K562 (cell line): ENCODE measurements around the gene FXYD3. TPM values are rescaled to one million over a fixed set of nuclear protein-coding genes. Genes with fewer than 3 reads are reported as not detected.
A peak's percentile ranks its signal among the peaks of the same experiment; 100 is the strongest.

Experiments
- BHLHE40 ChIP-seq: IDR thresholded peaks from 2 replicates; pipeline ENCODE4 v1.6.1; 2011; ENCODE audit warnings: low read length, improper control_type of control experiment
- EP400 ChIP-seq: fragments of 450-650 bp; IDR thresholded peaks from 2 replicates; pipeline ENCODE4 v1.6.1; 2017; ENCODE audit warnings: antibody characterized with exemption, mild to moderate bottlenecking, moderate library complexity
- GTF2F1 ChIP-seq: IDR thresholded peaks from 2 replicates; pipeline ENCODE4 v1.6.1; 2011; ENCODE audit warnings: low read depth, low read length, improper control_type of control experiment
- HNRNPK ChIP-seq: fragments of 200-400 bp; formaldehyde crosslinking; IDR thresholded peaks from one replicate; pipeline ENCODE4 v1.6.1; 2018; ENCODE audit warnings: mild to moderate bottlenecking, low read depth, low read length; ENCODE audit not compliant: poor library complexity, severe bottlenecking
- KAT7 ChIP-seq: sonication (generic); formaldehyde crosslinking; IDR thresholded peaks from 2 replicates; pipeline ENCODE4 v1.8.0; 2022; ENCODE audit warnings: missing genetic modification reagents, mild to moderate bottlenecking, borderline replicate concordance
- L3MBTL2 ChIP-seq: fragments of 450-650 bp; IDR thresholded peaks from 2 replicates; pipeline ENCODE4 v1.6.1; 2016; ENCODE audit warnings: mild to moderate bottlenecking, moderate library complexity
- NCOA1 ChIP-seq: fragments of 450-650 bp; IDR thresholded peaks from 2 replicates; pipeline ENCODE4 v1.6.1; 2016; ENCODE audit warnings: low read depth
- POLR2G ChIP-seq: fragments of 200-400 bp; formaldehyde crosslinking; IDR thresholded peaks from 2 replicates; pipeline ENCODE4 v1.6.1; 2017; ENCODE audit warnings: low read depth, mild to moderate bottlenecking, antibody characterized with exemption, low read length, moderate library complexity
- SOX6 ChIP-seq: fragments of 450-650 bp; IDR thresholded peaks from 2 replicates; pipeline ENCODE4 v1.6.1; 2014; ENCODE audit warnings: mild to moderate bottlenecking
- ZNF717 ChIP-seq: fragments of 250-450 bp; sonication (Bioruptor Pico); IDR thresholded peaks from 2 replicates; pipeline ENCODE4 v1.5.0; 2021
- polyA plus RNA-seq, 8 experiments: library from polyadenylated mRNA; depleted of rRNA in 4 of 8; stranded (reverse) in 5 of 8; unstranded in 3 of 8; fragments of >200 nt; fragmentation: Nextera tagmentation in 2 of 8; fragmentation: Illumina TruSeq in 1 of 8; extraction: Ambion mirVana in 2 of 8; extraction: Trizol in 1 of 8; gene quantifications; 2 replicates each; pipeline versions ENCODE4 v1.2.1 to v1.2.3, GENCODE V29; 2011 to 2014; ENCODE audit warnings: inconsistent platforms in 1 of 8, missing spikeins in 1 of 8
- total RNA-seq, 7 experiments: library from RNA; depleted of rRNA in 6 of 7; stranded (reverse); fragments of >200 nt in 6 of 7; fragmentation: Illumina TruSeq in 2 of 7; extraction: Trizol in 2 of 7; gene quantifications; 2 replicates each; pipeline versions ENCODE4 v1.2.1 to v1.2.3, GENCODE V29; 2011 to 2021; ENCODE audit warnings: low replicate concordance in 1 of 7
- TF ChIP-seq, protein P1 (sequence below): fragments of 250-450 bp; sonication (Bioruptor Pico); IDR thresholded peaks from 2 replicates; pipeline ENCODE4 v1.4.0; 2020; ENCODE audit warnings: mild to moderate bottlenecking, moderate library complexity
- TF ChIP-seq, protein P2 (sequence below): fragments of 450-650 bp; formaldehyde crosslinking; IDR thresholded peaks from 2 replicates; pipeline ENCODE4 v1.4.0; 2022; ENCODE audit warnings: mild to moderate bottlenecking, moderate library complexity
- TF ChIP-seq, protein P3 (sequence below), 2 experiments: IDR thresholded peaks; 2 replicates each; pipeline ENCODE4 v1.6.1; 2011; ENCODE audit warnings: borderline replicate concordance in 1 of 2, control low read depth in 1 of 2, low read depth in 1 of 2, low read length in 1 of 2, mild to moderate bottlenecking in 1 of 2, mixed read lengths in 1 of 2, moderate library complexity in 1 of 2; ENCODE audit not compliant: insufficient read depth in 1 of 2, insufficient read length in 1 of 2, poor library complexity in 1 of 2, severe bottlenecking in 1 of 2; ENCODE audit errors: extremely low read depth in 1 of 2
- TF ChIP-seq, protein P4 (sequence below): fragments of 450-650 bp; formaldehyde crosslinking; IDR thresholded peaks from 2 replicates; pipeline ENCODE4 v1.4.0; 2022; ENCODE audit warnings: missing genetic modification characterization
- TF ChIP-seq, protein P5 (sequence below): fragments of 250-450 bp; sonication (Bioruptor Pico); IDR thresholded peaks from 2 replicates; pipeline ENCODE4 v1.4.0; 2020; ENCODE audit warnings: mild to moderate bottlenecking
- TF ChIP-seq, protein P6 (sequence below): fragments of 450-650 bp; IDR thresholded peaks from 2 replicates; pipeline ENCODE4 v1.6.1; 2014; ENCODE audit warnings: low read depth, mild to moderate bottlenecking, moderate library complexity, borderline replicate concordance

FXYD3 gene
- total and polyA plus RNA-seq, 9 of the 15 experiments (the other 6 are each of a cell fraction or from before 2014, with no cell fraction given) = 0.24 TPM; not detected in 8

DNA sequence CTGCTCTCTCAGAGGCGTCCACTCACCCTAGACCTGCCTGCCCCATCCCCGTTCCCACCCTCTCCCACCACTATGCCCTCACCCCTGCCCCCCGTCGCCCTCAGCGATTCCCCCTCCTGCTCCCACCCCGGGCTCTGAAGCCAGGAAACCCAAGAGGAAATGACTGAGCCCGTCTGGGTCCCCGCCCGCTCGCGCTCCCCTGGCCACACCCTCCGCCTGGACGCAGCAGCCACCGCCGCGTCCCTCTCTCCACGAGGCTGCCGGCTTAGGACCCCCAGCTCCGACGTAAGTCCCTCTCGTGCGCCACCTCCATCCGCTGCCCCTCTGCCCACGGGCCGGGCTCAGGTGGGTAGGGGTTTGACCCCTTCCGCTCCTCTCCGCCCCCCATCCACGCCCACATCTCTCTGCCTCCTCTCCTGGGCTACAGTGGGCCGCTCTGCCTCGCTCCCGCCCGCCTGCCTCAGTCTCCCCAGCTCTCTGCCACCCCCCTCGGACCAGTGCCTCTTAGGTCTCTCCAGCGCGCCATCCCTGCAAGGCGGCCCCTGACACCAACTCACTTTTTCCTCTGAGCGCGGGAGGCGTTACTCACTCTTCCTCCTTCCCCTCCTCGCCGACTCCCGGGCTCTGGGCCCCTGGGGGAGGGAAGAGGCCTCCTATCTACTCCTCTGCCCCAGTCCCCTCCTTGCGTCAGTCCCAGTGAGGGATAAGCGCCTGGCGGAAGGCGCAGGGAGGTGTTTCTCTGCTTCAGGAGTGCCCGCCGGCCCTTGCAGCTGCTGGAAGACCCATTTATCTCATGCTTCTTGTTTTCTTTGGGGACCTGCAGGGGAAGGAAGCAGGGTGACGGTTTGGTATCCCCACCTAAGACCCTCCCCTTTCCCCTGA, 39.1 kb downstream of the FXYD3 start, which contains the start of gene FXYD5 (continued):
- TF ChIP-seq, protein P1, sequence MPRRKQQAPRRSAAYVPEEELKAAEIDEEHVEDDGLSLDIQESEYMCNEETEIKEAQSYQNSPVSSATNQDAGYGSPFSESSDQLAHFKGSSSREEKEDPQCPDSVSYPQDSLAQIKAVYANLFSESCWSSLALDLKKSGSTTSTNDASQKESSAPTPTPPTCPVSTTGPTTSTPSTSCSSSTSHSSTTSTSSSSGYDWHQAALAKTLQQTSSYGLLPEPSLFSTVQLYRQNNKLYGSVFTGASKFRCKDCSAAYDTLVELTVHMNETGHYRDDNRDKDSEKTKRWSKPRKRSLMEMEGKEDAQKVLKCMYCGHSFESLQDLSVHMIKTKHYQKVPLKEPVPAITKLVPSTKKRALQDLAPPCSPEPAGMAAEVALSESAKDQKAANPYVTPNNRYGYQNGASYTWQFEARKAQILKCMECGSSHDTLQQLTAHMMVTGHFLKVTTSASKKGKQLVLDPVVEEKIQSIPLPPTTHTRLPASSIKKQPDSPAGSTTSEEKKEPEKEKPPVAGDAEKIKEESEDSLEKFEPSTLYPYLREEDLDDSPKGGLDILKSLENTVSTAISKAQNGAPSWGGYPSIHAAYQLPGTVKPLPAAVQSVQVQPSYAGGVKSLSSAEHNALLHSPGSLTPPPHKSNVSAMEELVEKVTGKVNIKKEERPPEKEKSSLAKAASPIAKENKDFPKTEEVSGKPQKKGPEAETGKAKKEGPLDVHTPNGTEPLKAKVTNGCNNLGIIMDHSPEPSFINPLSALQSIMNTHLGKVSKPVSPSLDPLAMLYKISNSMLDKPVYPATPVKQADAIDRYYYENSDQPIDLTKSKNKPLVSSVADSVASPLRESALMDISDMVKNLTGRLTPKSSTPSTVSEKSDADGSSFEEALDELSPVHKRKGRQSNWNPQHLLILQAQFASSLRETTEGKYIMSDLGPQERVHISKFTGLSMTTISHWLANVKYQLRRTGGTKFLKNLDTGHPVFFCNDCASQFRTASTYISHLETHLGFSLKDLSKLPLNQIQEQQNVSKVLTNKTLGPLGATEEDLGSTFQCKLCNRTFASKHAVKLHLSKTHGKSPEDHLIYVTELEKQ (CRISPR knock-in tag) = no peak
- peak; percentile 89 for TF ChIP-seq POLR2G
- no peak; the same call in 1 of the 2 replicates for TF ChIP-seq GTF2F1
- TF ChIP-seq, protein P2, sequence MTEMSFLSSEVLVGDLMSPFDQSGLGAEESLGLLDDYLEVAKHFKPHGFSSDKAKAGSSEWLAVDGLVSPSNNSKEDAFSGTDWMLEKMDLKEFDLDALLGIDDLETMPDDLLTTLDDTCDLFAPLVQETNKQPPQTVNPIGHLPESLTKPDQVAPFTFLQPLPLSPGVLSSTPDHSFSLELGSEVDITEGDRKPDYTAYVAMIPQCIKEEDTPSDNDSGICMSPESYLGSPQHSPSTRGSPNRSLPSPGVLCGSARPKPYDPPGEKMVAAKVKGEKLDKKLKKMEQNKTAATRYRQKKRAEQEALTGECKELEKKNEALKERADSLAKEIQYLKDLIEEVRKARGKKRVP (CRISPR knock-in tag) = peak; percentile 67; the same call in 1 of the 2 replicates
- TF ChIP-seq, protein P3, sequence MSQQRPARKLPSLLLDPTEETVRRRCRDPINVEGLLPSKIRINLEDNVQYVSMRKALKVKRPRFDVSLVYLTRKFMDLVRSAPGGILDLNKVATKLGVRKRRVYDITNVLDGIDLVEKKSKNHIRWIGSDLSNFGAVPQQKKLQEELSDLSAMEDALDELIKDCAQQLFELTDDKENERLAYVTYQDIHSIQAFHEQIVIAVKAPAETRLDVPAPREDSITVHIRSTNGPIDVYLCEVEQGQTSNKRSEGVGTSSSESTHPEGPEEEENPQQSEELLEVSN (IDR thresholded peaks at IDR 0.05; ENCODE audit: borderline replicate concordance in 1 of 2, extremely low read depth in 1 of 2, insufficient read depth in 1 of 2, insufficient read length in 1 of 2, low read depth in 1 of 2, low read length in 1 of 2, poor library complexity in 1 of 2, severe bottlenecking in 1 of 2) = peak; percentile 46 to 80
- peak; percentile 95 for TF ChIP-seq EP400
- TF ChIP-seq, protein P4, sequence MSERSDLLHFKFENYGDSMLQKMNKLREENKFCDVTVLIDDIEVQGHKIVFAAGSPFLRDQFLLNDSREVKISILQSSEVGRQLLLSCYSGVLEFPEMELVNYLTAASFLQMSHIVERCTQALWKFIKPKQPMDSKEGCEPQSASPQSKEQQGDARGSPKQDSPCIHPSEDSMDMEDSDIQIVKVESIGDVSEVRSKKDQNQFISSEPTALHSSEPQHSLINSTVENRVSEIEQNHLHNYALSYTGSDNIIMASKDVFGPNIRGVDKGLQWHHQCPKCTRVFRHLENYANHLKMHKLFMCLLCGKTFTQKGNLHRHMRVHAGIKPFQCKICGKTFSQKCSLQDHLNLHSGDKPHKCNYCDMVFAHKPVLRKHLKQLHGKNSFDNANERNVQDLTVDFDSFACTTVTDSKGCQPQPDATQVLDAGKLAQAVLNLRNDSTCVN (CRISPR knock-in tag) = peak; percentile 73; the same call in 1 of the 2 replicates
- peak; percentile 57; the same call in 1 of the 2 replicates for TF ChIP-seq SOX6
- TF ChIP-seq NCOA1 = no peak
- TF ChIP-seq, protein P5, sequence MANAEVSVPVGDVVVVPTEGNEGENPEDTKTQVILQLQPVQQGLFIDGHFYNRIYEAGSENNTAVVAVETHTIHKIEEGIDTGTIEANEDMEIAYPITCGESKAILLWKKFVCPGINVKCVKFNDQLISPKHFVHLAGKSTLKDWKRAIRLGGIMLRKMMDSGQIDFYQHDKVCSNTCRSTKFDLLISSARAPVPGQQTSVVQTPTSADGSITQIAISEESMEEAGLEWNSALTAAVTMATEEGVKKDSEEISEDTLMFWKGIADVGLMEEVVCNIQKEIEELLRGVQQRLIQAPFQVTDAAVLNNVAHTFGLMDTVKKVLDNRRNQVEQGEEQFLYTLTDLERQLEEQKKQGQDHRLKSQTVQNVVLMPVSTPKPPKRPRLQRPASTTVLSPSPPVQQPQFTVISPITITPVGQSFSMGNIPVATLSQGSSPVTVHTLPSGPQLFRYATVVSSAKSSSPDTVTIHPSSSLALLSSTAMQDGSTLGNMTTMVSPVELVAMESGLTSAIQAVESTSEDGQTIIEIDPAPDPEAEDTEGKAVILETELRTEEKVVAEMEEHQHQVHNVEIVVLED (CRISPR knock-in tag) = no peak
- no peak for TF ChIP-seq KAT7 (CRISPR knock-in tag)
- no peak for TF ChIP-seq ZNF717 (CRISPR knock-in tag)
- no peak for TF ChIP-seq HNRNPK
- TF ChIP-seq BHLHE40 = no peak
- TF ChIP-seq, protein P6, sequence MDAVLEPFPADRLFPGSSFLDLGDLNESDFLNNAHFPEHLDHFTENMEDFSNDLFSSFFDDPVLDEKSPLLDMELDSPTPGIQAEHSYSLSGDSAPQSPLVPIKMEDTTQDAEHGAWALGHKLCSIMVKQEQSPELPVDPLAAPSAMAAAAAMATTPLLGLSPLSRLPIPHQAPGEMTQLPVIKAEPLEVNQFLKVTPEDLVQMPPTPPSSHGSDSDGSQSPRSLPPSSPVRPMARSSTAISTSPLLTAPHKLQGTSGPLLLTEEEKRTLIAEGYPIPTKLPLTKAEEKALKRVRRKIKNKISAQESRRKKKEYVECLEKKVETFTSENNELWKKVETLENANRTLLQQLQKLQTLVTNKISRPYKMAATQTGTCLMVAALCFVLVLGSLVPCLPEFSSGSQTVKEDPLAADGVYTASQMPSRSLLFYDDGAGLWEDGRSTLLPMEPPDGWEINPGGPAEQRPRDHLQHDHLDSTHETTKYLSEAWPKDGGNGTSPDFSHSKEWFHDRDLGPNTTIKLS = peak; percentile 28; the same call in 1 of the 2 replicates
- peak; percentile 52 for TF ChIP-seq L3MBTL2
